ENCODE results near the gene CA14.

Gene CA14

GRCh38 chr1:150259758-150260669 lies 2.4 kb downstream of the CA14 start (continued):
- 0 out of 2 replicates have a peak, but pooled peaks have one; percentile 10 for TF ChIP-seq PRDM1 (tag by site-specific recombination; IDR thresholded peaks at IDR 0.05)
- TF ChIP-seq ZNF335 (tag by site-specific recombination; conservative IDR thresholded peaks at IDR 0.05) = peak; percentile 92
- TF ChIP-seq ZBTB20 (tag by site-specific recombination; IDR thresholded peaks at IDR 0.05) = peak; percentile 45; the same call in 1 of the 2 replicates
- peak; percentile 56; the same call in 1 of the 2 replicates for TF ChIP-seq GLIS1 (tag by site-specific recombination; IDR thresholded peaks at IDR 0.05)
- peak; percentile 99 for TF ChIP-seq ZBTB17 (tag by site-specific recombination; IDR thresholded peaks at IDR 0.05)
- TF ChIP-seq YY1 (tag by site-specific recombination; IDR thresholded peaks at IDR 0.05) = no peak

GRCh38 chr1:150261367-150261766 lies 3.8 kb downstream of the CA14 start:
- ChIA-PET POLR2A (interaction anchor here (1.6 kb wide), 1 partner anchor 10 kb away, joined by 4 read pairs; no protein-coding TSS in a partner anchor), CTCF (interaction anchor here (0.6 to 1.3 kb wide), 3 partner anchors 11 to 20 kb away, joined by 3 read pairs; partner anchors contain the start of gene C1orf54)
- Histone ChIP-seq H3K27ac (ENCODE audit: extremely low read depth, low read depth, low read length) (no peak overlapping the region), H3K4me3 (ENCODE audit: low read depth, low read length) (no peak overlapping the region), H3K9me3 (ENCODE audit: control insufficient read depth, insufficient read depth, low read depth, low read length) (no peaks in the 10 kb centered on the region), H3K4me1 (ENCODE audit: control insufficient read depth, insufficient read depth, low read length) (peaks cover 9% of the 10 kb centered on the region; the same call in 1 of the 2 replicates), H3K36me3 (ENCODE audit: control insufficient read depth in 2 of 2, insufficient read depth in 1 of 2, low read length in 2 of 2) (peaks cover 0 to 22% of the 10 kb centered on the region in 2 experiments; a peak in 2 of 3 replicates)
- TF ChIP-seq GLIS1 (tag by site-specific recombination; IDR thresholded peaks at IDR 0.05) (no peak), ZNF513 (tag by site-specific recombination; IDR thresholded peaks at IDR 0.05) (no peak), ZNF341 (tag by site-specific recombination; IDR thresholded peaks at IDR 0.05; ENCODE audit: low read depth) (no peak), EGR2 (tag by site-specific recombination; IDR thresholded peaks at IDR 0.05; ENCODE audit: low read depth) (no peak), ZNF610 (tag by site-specific recombination; IDR thresholded peaks at IDR 0.05; ENCODE audit: borderline replicate concordance) (no peak), ZNF214 (tag by site-specific recombination; IDR thresholded peaks at IDR 0.05; ENCODE audit: borderline replicate concordance) (no peak), ZNF521 (tag by site-specific recombination; IDR thresholded peaks at IDR 0.05) (no peak), ZBTB11 (tag by site-specific recombination; conservative IDR thresholded peaks at IDR 0.05; ENCODE audit: low read depth) (no peak), ZBTB8A (tag by site-specific recombination; IDR thresholded peaks at IDR 0.05) (no peak), INSM2 (tag by site-specific recombination; IDR thresholded peaks at IDR 0.05) (no peak), ZNF555 (tag by site-specific recombination; conservative IDR thresholded peaks at IDR 0.05) (no peak), MYNN (tag by site-specific recombination; IDR thresholded peaks at IDR 0.05; ENCODE audit: borderline replicate concordance) (no peak), ZNF404 (tag by site-specific recombination; IDR thresholded peaks at IDR 0.05) (no peak), ZBTB10 (tag by site-specific recombination; IDR thresholded peaks at IDR 0.05) (no peak), ZFP37 (tag by site-specific recombination; IDR thresholded peaks at IDR 0.05) (no peak)
